ENCODE results near the gene TSPAN9.

GRCh38 chr12:3271639-3272038 is 194.5 kb downstream of the TSPAN9 start:
- no peak for TF ChIP-seq POLR2A (IDR thresholded peaks at IDR 0.05; ENCODE audit: low read depth)
- no peak for TF ChIP-seq CTCF (IDR thresholded peaks at IDR 0.05)
- no peak for TF ChIP-seq POLR2AphosphoS5 (IDR thresholded peaks at IDR 0.05)
